ENCODE data around the gene ROGDI. TPM values are rescaled to one million over a fixed set of nuclear protein-coding genes. Genes with fewer than 3 reads are reported as not detected.

Gene ROGDI

DNA sequence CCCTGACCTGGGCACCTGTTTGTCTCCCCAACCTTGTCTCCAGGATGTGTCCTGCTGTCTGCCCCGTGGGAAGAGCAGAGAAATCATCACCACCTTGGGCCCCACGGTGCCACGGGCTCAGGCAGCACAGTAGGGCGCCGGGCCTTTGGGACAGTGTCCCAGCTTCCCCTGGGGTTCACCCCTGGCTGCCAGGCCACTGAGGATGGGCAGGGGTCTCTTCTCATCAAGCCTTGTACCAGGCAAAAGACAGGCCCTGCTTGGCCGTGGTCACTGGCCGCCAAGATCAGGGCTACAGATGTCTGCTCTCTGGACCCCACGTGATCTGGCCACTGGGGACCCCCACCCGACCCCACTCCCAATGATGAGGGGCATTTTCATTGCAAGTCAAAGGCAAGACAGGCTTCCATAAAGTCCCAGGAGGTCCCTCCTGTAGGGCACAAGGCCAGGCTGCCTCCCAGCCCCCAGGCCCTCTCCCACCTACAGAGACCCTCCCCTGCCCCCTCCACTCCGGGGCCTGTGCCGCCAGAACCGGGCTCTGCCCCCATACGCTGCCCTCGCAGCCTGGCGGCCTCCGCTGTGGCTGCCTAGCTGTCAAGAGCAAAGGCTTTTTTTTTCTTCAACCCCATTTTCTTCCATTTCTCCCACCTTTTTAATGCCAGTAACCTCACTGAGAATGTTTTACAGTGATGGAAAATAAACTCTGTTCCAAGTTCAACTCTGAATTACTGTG is 53.6 kb downstream of the ROGDI start:
- Histone ChIP-seq H3K27ac (ENCODE audit: low read depth, low read length) (no peak overlapping the region), H3K79me1 (ENCODE audit: low read length) (no peaks in the 10 kb centered on the region), H2BK15ac (replicated peaks; ENCODE audit: low read depth) (no peak overlapping the region), H3K36me3 (ENCODE audit: control insufficient read depth, insufficient read depth, low read length) (peaks cover 4% of the 10 kb centered on the region), H2BK5ac (ENCODE audit: low read length) (no peak overlapping the region), H2AK5ac (ENCODE audit: low read length) (no peak overlapping the region), H3K4me3 (ENCODE audit: low read length) (no peak overlapping the region), H2BK120ac (ENCODE audit: low read depth, low read length) (no peak overlapping the region), H4K8ac (ENCODE audit: low read depth, low read length) (no peak overlapping the region), H4K5ac (ENCODE audit: low read length) (no peak overlapping the region), H3K18ac (ENCODE audit: low read length) (no peak overlapping the region), H3K4me1 (ENCODE audit: control insufficient read depth, low read depth, low read length) (no peaks in the 10 kb centered on the region), H3K27me3 (ENCODE audit: insufficient read depth, low read length, poor library complexity) (no peaks in the 10 kb centered on the region), H3K9ac (ENCODE audit: low read length) (no peak overlapping the region), H3K4me2 (ENCODE audit: low read length) (no peak overlapping the region), H3K4ac (ENCODE audit: low read depth, low read length) (no peak overlapping the region), H3K23ac (ENCODE audit: low read length) (no peak overlapping the region), H3K56ac (ENCODE audit: low read length) (no peak overlapping the region), H3K79me2 (ENCODE audit: control insufficient read depth, insufficient read depth, low read length) (no peaks in the 10 kb centered on the region)
- no CpG with 5 or more reads among the region's 16 CpGs for WGBS (ENCODE audit: extremely low coverage, insufficient coverage, low lambda C conversion rate)
- no peak for DNase-seq

DNA sequence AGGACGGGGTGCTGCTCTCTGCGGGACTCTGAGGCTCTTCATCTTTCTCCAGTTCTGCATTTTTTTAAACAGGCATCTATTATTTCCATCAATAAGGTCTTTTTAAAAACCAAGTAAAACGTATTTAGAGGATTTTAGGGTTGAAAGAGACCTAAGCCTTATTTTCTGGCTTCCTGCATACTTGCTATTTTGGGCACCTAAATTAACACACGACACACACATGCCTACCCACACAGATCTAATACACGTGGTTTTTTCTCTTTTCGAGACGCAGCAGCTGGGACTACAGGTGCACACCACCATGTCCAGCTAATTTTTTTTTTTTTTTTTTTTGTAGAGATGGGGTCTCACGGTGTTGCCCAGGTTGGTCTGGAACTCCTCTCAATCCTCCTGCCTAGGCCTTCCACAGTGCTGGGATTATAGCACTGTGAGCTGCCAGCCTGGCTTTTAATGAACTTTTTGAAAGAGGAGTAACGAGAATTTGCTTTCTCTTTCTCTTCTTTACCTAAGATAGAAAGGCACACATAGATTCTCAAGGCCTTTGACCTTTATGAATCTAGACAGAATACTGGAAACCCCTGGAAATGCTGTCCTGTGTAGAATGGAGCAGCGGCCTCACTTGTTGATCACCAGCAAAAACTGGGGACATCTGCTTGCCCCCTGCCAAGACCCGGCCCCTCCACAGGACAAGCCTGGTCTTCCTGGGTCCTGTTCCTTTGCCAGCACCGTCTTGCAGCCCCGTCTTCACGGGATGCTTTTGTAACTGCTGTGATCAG is 54.3 kb downstream of the ROGDI start:
- H4K5ac ChIP-seq (ENCODE audit: low read length): no peak overlapping the region
- H3K79me1 ChIP-seq (ENCODE audit: low read length): no peaks in the 10 kb centered on the region
- H3K23ac ChIP-seq (ENCODE audit: low read length): no peak overlapping the region
- no peak overlapping the region for H3K27ac ChIP-seq (ENCODE audit: low read depth, low read length)
- H3K9ac ChIP-seq (ENCODE audit: low read length): no peak overlapping the region
- H3K56ac ChIP-seq (ENCODE audit: low read length): no peak overlapping the region
- no peak overlapping the region for H2BK15ac ChIP-seq (replicated peaks; ENCODE audit: low read depth)
- no peak overlapping the region for H2BK5ac ChIP-seq (ENCODE audit: low read length)
- no peaks in the 10 kb centered on the region for H3K27me3 ChIP-seq (ENCODE audit: insufficient read depth, low read length, poor library complexity)
- H2AK5ac ChIP-seq (ENCODE audit: low read length): no peak overlapping the region
- no CpG with 5 or more reads among the region's 14 CpGs for WGBS (ENCODE audit: extremely low coverage, insufficient coverage, low lambda C conversion rate)
- no peaks in the 10 kb centered on the region for H3K79me2 ChIP-seq (ENCODE audit: control insufficient read depth, insufficient read depth, low read length)
- no peak overlapping the region for H3K4me2 ChIP-seq (ENCODE audit: low read length)
- no peak overlapping the region for H3K4me3 ChIP-seq (ENCODE audit: low read length)
- no peak overlapping the region for H2BK120ac ChIP-seq (ENCODE audit: low read depth, low read length)
- H3K4me1 ChIP-seq (ENCODE audit: control insufficient read depth, low read depth, low read length): no peaks in the 10 kb centered on the region
- DNase-seq: no peak
- no peak overlapping the region for H3K4ac ChIP-seq (ENCODE audit: low read depth, low read length)
- H4K8ac ChIP-seq (ENCODE audit: low read depth, low read length): no peak overlapping the region
- no peak overlapping the region for H3K18ac ChIP-seq (ENCODE audit: low read length)
- H3K36me3 ChIP-seq (ENCODE audit: control insufficient read depth, insufficient read depth, low read length): peaks cover 3% of the 10 kb centered on the region

DNA sequence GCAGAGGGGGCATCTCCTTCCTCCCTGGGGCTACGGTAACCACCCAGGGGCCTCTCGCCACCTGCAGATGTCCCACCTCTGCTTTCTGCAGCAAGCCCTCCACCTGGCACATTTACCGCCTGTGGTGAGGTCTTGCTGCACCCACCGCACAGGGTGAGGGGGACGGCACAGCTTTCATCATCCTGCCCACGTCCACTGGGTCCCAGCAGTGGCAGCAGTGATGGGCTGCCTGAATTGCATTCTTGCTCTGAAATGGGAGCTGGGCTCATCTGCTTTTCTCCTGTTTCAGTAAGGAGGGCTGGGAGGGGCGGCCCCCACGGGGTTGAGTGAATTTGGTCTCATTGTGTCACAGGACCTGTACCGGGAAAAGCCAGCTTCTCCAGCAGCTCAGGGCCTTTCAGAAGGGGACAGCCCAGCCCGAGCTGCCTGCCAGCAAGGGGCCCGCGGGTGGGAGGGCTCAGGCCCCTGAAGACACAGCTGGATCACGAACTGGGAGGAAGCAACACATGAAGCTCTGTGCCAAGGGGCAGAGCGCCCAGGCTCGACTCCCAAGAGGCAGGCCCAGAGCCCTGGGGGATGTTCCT is 55.4 kb downstream of the ROGDI start:
- Histone ChIP-seq H2BK5ac (ENCODE audit: low read length) (no peak overlapping the region), H3K36me3 (ENCODE audit: control insufficient read depth, insufficient read depth, low read length) (peaks cover 3% of the 10 kb centered on the region), H3K4me2 (ENCODE audit: low read length) (no peak overlapping the region), H2AK5ac (ENCODE audit: low read length) (no peak overlapping the region), H3K79me1 (ENCODE audit: low read length) (no peaks in the 10 kb centered on the region), H2BK120ac (ENCODE audit: low read depth, low read length) (no peak overlapping the region), H3K18ac (ENCODE audit: low read length) (no peak overlapping the region), H3K79me2 (ENCODE audit: control insufficient read depth, insufficient read depth, low read length) (no peaks in the 10 kb centered on the region), H3K23ac (ENCODE audit: low read length) (no peak overlapping the region), H3K56ac (ENCODE audit: low read length) (peak overlapping the region; percentile 7), H4K5ac (ENCODE audit: low read length) (no peak overlapping the region), H3K4ac (ENCODE audit: low read depth, low read length) (no peak overlapping the region), H3K9ac (ENCODE audit: low read length) (no peak overlapping the region), H2BK15ac (replicated peaks; ENCODE audit: low read depth) (no peak overlapping the region), H4K8ac (ENCODE audit: low read depth, low read length) (no peak overlapping the region), H3K4me3 (ENCODE audit: low read length) (no peak overlapping the region), H3K27me3 (ENCODE audit: insufficient read depth, low read length, poor library complexity) (no peaks in the 10 kb centered on the region), H3K27ac (ENCODE audit: low read depth, low read length) (no peak overlapping the region), H3K4me1 (ENCODE audit: control insufficient read depth, low read depth, low read length) (no peaks in the 10 kb centered on the region)
- WGBS (ENCODE audit: extremely low coverage, insufficient coverage, low lambda C conversion rate): no CpG with 5 or more reads among the region's 15 CpGs
- DNase-seq: no peak

Small RNA genes within 50 kb of the gene (small RNA-seq; reads per million reads assigned to genes)
- gene RF00017 (ENCODE audit: insufficient read depth): not detected

Measured in mesendoderm (in vitro differentiated cells).